ENCODE measurements around the gene FLACC1. TPM values are rescaled to one million over a fixed set of nuclear protein-coding genes. Genes with fewer than 3 reads are reported as not detected.
"Not testable (repeated sequence)": the region's sequence is repeated elsewhere in the genome, so short reads cannot be mapped to it uniquely, and the experiment has no call there.

The FLACC1 gene
- total RNA-seq, 1 experiment from 2014 or later, result not detected

- DNase-seq (ENCODE audit: low read depth), result no peak
Measured at GRCh38 chr2:201255408-201256033, 101.6 kb downstream of the FLACC1 start.

DNA sequence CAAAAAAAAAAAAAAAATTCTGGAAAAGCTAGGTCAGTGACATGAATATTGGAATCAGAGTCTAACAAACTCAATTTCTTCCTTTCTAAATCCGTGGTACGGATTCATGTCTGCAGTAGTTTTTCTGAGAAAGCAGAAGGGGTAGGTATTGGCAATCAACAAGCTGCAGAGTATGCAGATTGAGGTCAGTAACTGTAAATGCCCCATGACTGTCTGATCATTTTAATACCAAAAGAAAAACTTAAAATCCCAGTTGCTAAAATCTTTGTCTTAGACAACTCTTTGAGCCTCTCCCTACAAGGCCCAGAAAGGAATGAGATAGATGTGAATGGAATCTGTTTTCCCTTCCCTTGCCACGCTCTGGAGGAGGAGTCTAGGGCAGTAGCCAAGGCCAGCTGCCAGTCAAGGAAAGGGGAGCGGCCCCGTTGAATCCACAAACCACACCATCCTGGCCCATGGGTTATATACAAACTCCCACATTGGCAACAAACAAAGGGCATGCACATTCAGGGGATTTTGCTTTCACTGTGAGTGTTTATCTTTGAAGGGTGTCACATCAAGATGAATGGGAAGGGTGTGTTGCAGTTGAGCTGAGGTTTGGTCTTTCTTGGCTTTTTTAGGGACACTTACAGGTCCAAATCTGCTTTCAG lies 102.9 kb downstream of the FLACC1 start:
- peak; percentile 41 for DNase-seq (ENCODE audit: low read depth)

GRCh38 chr2:201250741-201251140 lies 106.4 kb downstream of the FLACC1 start:
- DNase-seq (ENCODE audit: low read depth), result no peak

GRCh38 chr2:201249889-201250288 lies 107.3 kb downstream of the FLACC1 start:
- no peak for DNase-seq (ENCODE audit: low read depth)

- no peak for DNase-seq (ENCODE audit: low read depth)
Measured at GRCh38 chr2:201248288-201248844, 108.8 kb downstream of the FLACC1 start.

DNA sequence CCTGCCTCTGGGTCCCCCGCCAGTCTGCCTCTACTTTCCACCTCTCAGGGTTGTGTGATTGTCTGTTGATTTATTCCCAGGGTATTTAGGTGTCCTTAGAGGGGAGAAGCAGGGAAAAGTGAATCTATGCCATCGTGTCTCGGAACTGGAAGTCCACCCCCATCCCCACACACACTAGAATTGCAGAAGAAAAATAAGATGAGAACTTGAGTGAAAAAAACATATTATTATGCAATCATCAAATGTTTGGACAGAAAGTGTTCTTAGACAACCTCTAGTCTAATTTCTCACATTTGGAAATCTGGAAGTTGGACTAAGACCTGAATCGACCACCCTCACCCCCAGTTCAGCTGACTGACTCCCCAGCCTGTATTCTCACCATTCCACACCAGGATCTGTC lies 110.9 kb downstream of the FLACC1 start:
- DNase-seq (ENCODE audit: low read depth), result no peak

DNA sequence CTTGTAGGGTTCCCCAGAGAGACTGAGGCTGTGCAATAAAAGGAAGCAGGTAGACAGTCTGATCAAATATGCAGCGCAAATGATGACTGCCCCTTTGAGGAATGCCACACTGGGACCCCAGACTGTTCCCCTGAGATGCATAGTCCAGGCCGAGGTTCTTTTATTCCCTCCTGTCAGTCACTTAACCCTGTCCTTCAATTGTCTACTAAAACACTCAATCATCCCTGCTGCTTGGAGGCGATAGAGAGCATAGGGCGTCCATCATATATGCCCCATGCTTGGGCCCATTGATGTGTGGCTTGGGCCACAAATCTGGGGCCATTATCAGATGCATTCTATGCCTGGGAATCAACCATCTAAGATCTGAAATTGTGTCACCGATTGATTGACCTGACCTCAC lies 112.3 kb downstream of the FLACC1 start:
- DNase-seq (ENCODE audit: low read depth), result no peak

GRCh38 chr2:201242571-201243277 lies 114.4 kb downstream of the FLACC1 start:
- DNase-seq (ENCODE audit: low read depth), result no peak

- DNase-seq (ENCODE audit: low read depth), result not testable (repeated sequence)
Measured at GRCh38 chr2:201239167-201239935, 117.8 kb downstream of the FLACC1 start.

Other genes starting within 250 kb of the FLACC1 start
- gene CFLAR, start 241.2 kb downstream of the FLACC1 start, total RNA-seq (2014; rRNA removed; shearing (Covaris generic)), result 25.1 and 26.3 TPM in 2 replicates
- 2.3 and 2.9 TPM in 2 replicates for gene CASP10, start 174.2 kb downstream of the FLACC1 start, total RNA-seq (2014; rRNA removed; shearing (Covaris generic))
- 18.5 and 33.4 TPM in 2 replicates for gene CASP8, start 96.8 kb downstream of the FLACC1 start, total RNA-seq (2014; rRNA removed; shearing (Covaris generic))
- gene TRAK2, start 94.1 kb upstream of the FLACC1 start, total RNA-seq (2014; rRNA removed; shearing (Covaris generic)), result 14.2 and 17.6 TPM in 2 replicates
- 14.1 and 62.7 TPM in 2 replicates for gene STRADB, start 94.4 kb upstream of the FLACC1 start, total RNA-seq (2014; rRNA removed; shearing (Covaris generic))

Measured in Daoy (cell line).